GM18873 (cell line): Measurements from ENCODE around the gene PCYOX1L.

Source experiments
- ATAC-seq: cut with Tn5 transposase; IDR thresholded peaks from one replicate; pipeline ENCODE4 v1.9.1; 2021; ENCODE audit warnings: mild to moderate bottlenecking, moderate library complexity, moderate number of reproducible peaks; ENCODE audit not compliant: unreplicated experiment, low FRiP score

The PCYOX1L gene

GRCh38 chr5:149366169-149366729 is 8.4 kb downstream of the PCYOX1L start:
- ATAC-seq = no peak

- ATAC-seq = no peak
Observed at GRCh38 chr5:149367249-149367971, 9.6 kb downstream of the PCYOX1L start.

DNA sequence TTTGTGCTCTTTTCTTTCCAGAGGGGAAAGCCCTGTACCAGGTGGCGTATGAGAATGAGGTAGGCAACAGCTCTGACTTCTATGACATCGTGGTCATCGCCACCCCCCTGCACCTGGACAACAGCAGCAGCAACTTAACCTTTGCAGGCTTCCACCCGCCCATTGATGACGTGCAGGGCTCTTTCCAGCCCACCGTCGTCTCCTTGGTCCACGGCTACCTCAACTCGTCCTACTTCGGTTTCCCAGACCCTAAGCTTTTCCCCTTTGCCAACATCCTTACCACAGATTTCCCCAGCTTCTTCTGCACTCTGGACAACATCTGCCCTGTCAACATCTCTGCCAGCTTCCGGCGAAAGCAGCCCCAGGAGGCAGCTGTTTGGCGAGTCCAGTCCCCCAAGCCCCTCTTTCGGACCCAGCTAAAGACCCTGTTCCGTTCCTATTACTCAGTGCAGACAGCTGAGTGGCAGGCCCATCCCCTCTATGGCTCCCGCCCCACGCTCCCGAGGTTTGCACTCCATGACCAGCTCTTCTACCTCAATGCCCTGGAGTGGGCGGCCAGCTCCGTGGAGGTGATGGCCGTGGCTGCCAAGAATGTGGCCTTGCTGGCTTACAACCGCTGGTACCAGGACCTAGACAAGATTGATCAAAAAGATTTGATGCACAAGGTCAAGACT is 10.3 kb downstream of the PCYOX1L start:
- no peak for ATAC-seq

GRCh38 chr5:149370878-149371277 is 13.0 kb downstream of the PCYOX1L start:
- ATAC-seq = no peak

GRCh38 chr5:149371296-149371962 is 13.6 kb downstream of the PCYOX1L start:
- ATAC-seq = no peak

DNA sequence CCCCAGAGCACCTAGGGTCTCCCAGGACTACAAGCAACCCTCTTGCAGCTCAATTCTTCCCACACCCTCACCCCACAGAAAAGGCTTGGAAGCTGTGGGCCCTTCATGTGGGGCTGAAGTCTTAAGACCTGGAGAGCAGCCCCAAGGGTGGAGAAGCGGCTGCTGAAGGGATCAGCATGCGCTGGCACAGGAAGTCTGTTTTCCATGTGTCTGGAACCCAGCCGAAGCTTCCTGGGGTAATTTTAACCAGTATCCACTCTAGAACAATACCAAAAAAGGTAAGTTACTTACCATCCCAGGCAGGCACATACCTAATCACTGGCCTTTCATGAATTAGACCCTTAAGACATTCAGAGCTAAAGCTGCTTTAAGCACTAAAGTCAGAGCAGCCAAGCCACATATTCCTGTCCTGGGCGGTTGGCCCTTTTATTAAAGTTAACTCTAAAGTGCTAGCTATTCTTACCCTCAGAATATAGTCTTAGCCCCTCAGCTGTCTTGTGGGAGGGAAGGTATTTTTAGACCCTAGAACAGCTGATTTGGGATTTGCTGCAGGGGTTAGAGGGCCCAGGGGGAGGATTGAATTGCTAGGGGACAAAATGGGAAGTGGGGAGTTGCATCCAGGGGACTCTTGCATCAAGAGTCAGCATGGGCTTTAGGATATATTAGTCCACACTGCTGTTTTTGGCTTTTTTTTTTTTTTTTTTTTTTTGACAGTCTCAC is 14.4 kb downstream of the PCYOX1L start:
- no peak for ATAC-seq

DNA sequence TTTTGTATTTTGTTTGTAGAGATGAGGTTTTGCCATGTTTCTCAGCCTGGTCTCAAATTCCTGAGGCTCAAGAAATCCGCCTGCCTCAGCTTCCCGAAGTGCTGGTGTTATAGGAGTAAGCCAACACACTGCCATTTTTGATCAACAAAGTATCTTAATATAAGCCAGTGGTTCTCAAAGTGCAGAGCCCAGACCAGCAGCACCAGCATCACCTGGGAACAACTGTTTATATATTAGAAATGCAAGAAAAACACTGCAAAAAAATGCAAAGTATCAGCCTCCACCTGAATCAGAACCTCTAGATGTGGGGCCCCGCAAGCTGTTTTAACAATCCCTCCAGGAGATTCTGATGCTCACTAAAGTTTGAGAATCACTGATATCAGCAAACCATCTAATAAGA is 15.1 kb downstream of the PCYOX1L start:
- ATAC-seq = no peak

GRCh38 chr5:149374303-149374702 is 16.5 kb downstream of the PCYOX1L start:
- ATAC-seq = no peak

DNA sequence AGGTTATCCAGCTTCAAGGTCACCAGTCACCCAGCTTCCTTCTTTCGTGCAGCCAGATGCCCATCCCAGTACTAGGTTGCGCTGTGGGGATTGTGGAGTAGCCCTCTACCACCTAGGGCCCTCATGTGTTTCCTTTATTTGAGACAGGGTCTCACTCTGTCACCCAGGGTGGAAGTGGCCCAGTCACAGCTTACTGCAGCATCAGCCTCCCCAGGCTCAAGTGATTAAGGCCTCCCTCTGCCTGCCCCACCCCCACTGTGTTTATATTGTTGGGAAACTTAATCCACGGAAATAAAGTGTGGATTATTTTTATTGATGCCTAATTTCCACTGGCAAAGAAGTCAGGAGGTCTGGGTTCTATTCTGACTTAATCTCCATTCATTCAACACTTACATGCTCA is 17.0 kb downstream of the PCYOX1L start:
- ATAC-seq = no peak

DNA sequence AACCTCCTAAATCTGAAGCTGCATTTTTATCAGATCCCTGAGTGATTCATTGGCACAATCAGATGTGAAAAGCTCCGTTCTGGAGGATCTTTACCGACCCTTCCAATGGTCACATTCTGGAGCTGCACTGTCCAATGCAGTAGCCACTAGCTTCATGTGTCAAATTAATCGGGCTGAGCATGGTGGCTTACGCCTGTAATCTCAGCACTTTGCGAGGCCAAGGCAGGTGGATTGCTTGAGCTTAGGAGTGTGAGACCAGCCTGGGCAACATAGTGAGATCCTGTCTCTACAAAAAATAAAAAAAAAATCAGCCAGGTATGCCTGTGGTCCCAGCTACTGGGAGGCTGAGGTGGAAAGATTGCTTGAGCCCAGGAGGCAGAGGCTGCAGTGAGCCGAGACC is 17.6 kb downstream of the PCYOX1L start:
- no peak for ATAC-seq

DNA sequence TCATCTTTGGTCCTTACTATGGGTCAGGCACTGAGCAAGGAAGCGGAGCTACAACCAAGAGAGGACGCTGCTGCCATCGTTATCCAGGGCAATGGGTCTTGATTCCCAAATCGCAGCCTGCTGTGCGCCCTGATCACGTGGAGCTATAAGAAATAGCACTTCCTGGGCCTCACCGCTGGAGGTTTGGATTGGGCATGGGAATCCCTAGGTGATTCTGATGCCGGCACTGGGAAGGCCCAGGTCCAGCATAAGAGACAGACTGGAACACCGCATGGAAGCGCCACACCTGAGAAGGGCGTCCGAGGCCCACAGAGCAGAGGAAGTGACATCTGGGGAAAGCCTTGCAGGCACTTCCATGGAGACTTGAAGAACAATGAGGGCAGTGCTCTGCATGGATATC is 18.3 kb downstream of the PCYOX1L start:
- ATAC-seq = no peak

- ATAC-seq = no peak
Observed at GRCh38 chr5:149376711-149377447, 19.0 kb downstream of the PCYOX1L start.

DNA sequence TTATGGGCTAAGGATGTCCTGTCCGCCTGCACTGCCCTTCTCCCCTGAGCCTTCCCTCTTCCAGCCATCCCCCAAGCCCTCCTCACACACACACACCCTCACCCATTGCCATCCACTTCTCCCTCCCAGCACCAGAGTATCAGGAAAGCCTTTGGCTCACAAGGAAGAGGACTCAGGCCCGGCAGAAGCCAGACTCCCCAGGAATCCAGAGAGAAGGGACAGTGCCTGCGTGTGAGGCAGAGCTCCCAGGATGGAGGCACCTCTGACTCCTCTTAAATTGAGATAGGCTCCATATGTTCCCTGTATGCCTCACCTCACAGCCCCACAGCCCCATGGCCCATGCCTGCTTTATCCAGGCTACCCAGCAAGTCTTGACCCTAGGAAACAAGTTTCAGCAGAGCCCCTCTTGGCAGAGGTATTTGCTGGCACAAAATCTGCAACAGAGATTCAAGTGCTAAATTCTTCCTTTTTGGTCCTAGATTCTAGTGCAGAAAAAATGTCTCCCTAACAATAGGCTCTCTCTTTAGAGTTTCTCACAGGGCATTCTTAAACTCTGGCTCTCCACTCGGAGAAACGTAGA is 20.5 kb downstream of the PCYOX1L start:
- ATAC-seq = no peak

GRCh38 chr5:149379177-149379761 is 21.4 kb downstream of the PCYOX1L start, which contains the start of gene IL17B:
Gene IL17B (minus strand): TSS chr5:149379292. CDS start chr5:149379225, 67 bp downstream.
- ATAC-seq = no peak

- no peak for ATAC-seq
Observed at GRCh38 chr5:149379818-149380374, 22.1 kb downstream of the PCYOX1L start.

DNA sequence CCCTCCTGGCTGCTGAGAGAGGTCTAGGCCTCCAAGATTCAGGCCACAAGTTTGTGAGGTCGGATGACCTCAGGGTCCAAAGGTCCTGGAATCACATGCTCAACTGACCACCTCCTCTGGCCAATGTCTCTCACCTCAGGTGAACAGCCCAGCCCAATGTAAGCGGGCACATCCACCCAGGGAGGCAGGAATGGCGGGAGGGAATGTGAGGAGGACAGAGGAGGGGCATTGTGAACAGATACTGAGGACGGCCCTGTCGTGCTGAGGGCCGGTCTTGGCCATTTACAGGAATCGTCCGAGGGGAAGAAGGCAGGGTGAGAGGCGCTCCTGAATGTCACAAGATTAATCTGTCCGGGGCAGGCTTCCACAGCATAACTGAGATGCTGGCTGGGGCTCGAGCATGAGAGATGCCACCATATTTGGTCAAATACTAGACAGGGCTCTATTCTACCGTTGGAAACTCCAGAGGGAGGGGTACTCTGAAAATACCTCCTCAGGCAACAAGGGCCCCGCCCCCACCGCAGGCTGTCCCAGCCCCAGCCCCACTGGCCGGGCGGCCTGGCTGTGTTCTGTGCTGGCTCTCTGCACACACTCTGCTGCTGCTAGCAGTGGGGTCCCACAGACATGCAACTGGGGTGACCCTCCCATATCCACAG is 22.7 kb downstream of the PCYOX1L start:
- ATAC-seq = no peak

DNA sequence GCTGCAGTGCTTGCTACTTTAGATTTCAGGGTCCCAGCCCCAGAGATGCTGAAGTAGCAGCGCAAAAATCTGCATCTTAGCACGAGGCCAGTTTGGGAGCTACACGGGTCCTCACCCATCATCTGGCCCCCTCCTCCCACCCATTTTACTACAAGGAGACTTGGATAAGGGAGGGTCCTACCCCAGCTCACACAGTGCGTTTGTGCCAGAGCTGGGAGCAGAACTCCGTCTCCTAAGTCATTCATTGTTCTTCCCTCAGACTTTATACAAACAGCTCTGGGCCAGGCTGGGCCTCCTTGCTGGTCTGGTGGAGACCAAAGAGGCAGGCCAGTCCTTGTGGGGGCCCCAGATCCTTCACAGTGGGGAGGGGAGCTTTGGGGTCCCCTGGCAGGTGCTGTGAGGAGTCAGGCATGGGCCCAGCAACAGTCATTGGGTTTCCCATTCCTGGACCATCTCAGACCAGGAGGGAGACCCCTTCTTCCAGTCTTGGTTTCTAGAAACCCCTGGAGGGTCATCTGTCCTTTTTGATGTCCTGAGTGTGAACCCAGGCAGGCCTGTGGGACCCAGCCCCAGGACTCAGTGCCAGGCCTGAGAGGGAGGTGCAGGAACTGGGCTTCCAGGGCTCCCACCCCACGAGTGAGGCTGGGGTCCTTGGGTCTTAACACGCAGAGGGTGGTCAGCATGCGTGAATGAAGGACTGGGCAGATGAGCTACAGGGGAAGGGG is 23.6 kb downstream of the PCYOX1L start:
- ATAC-seq = no peak

DNA sequence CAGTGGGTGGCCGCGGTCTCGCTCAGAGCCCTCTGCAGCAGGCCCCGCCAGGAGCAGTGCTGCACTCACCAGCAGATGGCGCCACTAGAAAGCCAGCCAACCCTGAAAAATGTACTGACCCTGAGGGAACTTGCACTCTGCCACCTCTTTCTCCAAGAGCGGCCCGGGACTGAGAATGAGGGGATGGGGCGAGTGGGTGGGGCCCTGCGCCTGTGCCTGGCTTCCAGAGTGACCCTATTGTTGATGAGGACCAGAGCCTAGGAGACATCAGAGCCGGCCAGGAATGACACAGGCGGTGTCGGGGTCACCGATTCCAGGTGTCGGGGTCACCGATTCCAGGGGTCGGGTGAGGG is 24.1 kb downstream of the PCYOX1L start:
- peak; percentile 44 for ATAC-seq
